ENCODE results near the gene KPNA1. TPM values are rescaled to one million over a fixed set of nuclear protein-coding genes. Genes with fewer than 3 reads are reported as not detected.
"Not testable (repeated sequence)": the region's sequence is repeated elsewhere in the genome, so short reads cannot be mapped to it uniquely, and the experiment has no call there.

KPNA1 gene
- total RNA-seq, 1 donor from 2014 or later, result 46.0 TPM

- DNase-seq (ENCODE audit: low read depth), result no peak
- H3K4me3 ChIP-seq (ENCODE audit: low read depth, low read length), result no peak overlapping the region
- H3K27me3 ChIP-seq (ENCODE audit: control insufficient read depth, insufficient read depth, low read length), result no peaks in the 10 kb centered on the region
- no peak for TF ChIP-seq CTCF (IDR thresholded peaks at IDR 0.05; ENCODE audit: insufficient read depth, low read length, poor library complexity, severe bottlenecking)
- H3K36me3 ChIP-seq (ENCODE audit: control insufficient read depth, insufficient read depth, low read length), result no peaks in the 10 kb centered on the region
These were observed 1.1 kb upstream of the KPNA1 start for GRCh38 chr3:122515870-122516269.

GRCh38 chr3:122515020-122515468 lies 305 bp upstream of the KPNA1 start:
- H3K36me3 ChIP-seq (ENCODE audit: control insufficient read depth, insufficient read depth, low read length), result no peaks in the 10 kb centered on the region
- H3K27me3 ChIP-seq (ENCODE audit: control insufficient read depth, insufficient read depth, low read length), result no peaks in the 10 kb centered on the region
- DNase-seq (ENCODE audit: low read depth), result no peak
- no peak for TF ChIP-seq CTCF (IDR thresholded peaks at IDR 0.05; ENCODE audit: insufficient read depth, low read length, poor library complexity, severe bottlenecking)
- H3K4me3 ChIP-seq (ENCODE audit: low read depth, low read length), result peak overlapping the region; percentile 96

GRCh38 chr3:122513386-122514122 lies 1.2 kb downstream of the KPNA1 start:
- no peak for TF ChIP-seq CTCF (IDR thresholded peaks at IDR 0.05; ENCODE audit: insufficient read depth, low read length, poor library complexity, severe bottlenecking)
- Histone ChIP-seq H3K36me3 (ENCODE audit: control insufficient read depth, insufficient read depth, low read length) (no peaks in the 10 kb centered on the region), H3K27me3 (ENCODE audit: control insufficient read depth, insufficient read depth, low read length) (no peaks in the 10 kb centered on the region), H3K4me3 (ENCODE audit: low read depth, low read length) (peak overlapping the region; percentile 96)
- no peak for DNase-seq (ENCODE audit: low read depth)

GRCh38 chr3:122512284-122512683 lies 2.5 kb downstream of the KPNA1 start:
- Histone ChIP-seq H3K27me3 (ENCODE audit: control insufficient read depth, insufficient read depth, low read length) (no peaks in the 10 kb centered on the region), H3K36me3 (ENCODE audit: control insufficient read depth, insufficient read depth, low read length) (no peaks in the 10 kb centered on the region), H3K4me3 (ENCODE audit: low read depth, low read length) (no peak overlapping the region)
- DNase-seq (ENCODE audit: low read depth), result no peak
- TF ChIP-seq CTCF (IDR thresholded peaks at IDR 0.05; ENCODE audit: insufficient read depth, low read length, poor library complexity, severe bottlenecking), result no peak

GRCh38 chr3:122510878-122511535 lies 3.7 kb downstream of the KPNA1 start:
- Histone ChIP-seq H3K36me3 (ENCODE audit: control insufficient read depth, insufficient read depth, low read length) (no peaks in the 10 kb centered on the region), H3K4me3 (ENCODE audit: low read depth, low read length) (no peak overlapping the region), H3K27me3 (ENCODE audit: control insufficient read depth, insufficient read depth, low read length) (no peaks in the 10 kb centered on the region)
- TF ChIP-seq CTCF (IDR thresholded peaks at IDR 0.05; ENCODE audit: insufficient read depth, low read length, poor library complexity, severe bottlenecking), result no peak
- DNase-seq (ENCODE audit: low read depth), result no peak

- H3K4me3 ChIP-seq (ENCODE audit: low read depth, low read length); H3K27me3 ChIP-seq (ENCODE audit: control insufficient read depth, insufficient read depth, low read length); H3K36me3 ChIP-seq (ENCODE audit: control insufficient read depth, insufficient read depth, low read length); DNase-seq (ENCODE audit: low read depth): not testable (repeated sequence)
These were observed 5.8 kb downstream of the KPNA1 start for GRCh38 chr3:122508944-122509343.

Measured in kidney epithelial cell (primary cell).